Subcutaneous adipose tissue (tissue), 4 donors: ENCODE measurements around the gene C11orf97. TPM values are rescaled to one million over a fixed set of nuclear protein-coding genes. Genes with fewer than 3 reads are reported as not detected.

ENCODE experiments used
- CTCF ChIP-seq: fragments of 450-650 bp; IDR thresholded peaks from one replicate; pipeline ENCODE4 v1.5.1; 2016; ENCODE audit warnings: low read depth, mild to moderate bottlenecking, control low read depth, antibody characterized with exemption, moderate library complexity
- total RNA-seq, 4 donors: library from RNA; depleted of rRNA; stranded (reverse); fragments of >200 nt; gene quantifications; one replicate each; pipeline ENCODE4 v1.1.0, GENCODE V29; 2016

Gene C11orf97
- total RNA-seq, 4 donors from 2014 or later, result not detected

GRCh38 chr11:94493281-94494125, 18.8 kb upstream of the C11orf97 start, which contains the start of the genes ANKRD49 and MRE11:
Gene ANKRD49 (plus strand): TSS chr11:94493984. CDS start chr11:94496694, 2,710 bp downstream.
Gene MRE11 (minus strand): TSS chr11:94493844. CDS start chr11:94492801, 1,043 bp downstream.
- no peak for TF ChIP-seq CTCF

DNA sequence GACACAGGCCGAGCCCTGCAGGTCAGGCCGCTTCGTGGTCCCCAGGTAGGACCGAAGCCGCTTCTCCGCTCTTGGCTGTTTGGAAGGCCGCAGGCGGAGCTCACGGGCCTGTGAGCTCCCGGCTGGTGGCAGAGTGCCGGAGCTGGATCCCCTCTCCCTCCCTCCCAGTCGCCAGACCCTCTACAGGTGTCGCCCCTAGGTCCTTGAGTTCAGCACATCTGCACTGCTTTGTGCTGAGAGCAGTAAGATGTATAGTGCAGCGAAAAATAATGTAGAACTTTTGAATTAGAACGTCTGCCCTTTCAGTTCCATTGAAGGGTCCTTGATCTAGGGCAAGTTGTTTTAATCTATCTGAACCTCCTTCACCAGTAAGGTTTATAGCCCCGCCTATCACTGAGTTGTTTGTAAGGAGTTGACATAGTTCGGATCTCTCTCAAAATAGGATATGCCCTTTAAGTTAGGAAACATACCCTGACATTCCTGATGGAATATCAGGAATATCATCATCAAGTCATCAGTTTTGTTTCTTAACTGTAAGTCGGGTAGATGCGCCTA, 18.1 kb upstream of the C11orf97 start:
- no peak for TF ChIP-seq CTCF

- TF ChIP-seq CTCF, result no peak
These were observed 12.1 kb upstream of the C11orf97 start for GRCh38 chr11:94500181-94500580.

GRCh38 chr11:94501522-94501921, 10.7 kb upstream of the C11orf97 start:
- no peak for TF ChIP-seq CTCF

DNA sequence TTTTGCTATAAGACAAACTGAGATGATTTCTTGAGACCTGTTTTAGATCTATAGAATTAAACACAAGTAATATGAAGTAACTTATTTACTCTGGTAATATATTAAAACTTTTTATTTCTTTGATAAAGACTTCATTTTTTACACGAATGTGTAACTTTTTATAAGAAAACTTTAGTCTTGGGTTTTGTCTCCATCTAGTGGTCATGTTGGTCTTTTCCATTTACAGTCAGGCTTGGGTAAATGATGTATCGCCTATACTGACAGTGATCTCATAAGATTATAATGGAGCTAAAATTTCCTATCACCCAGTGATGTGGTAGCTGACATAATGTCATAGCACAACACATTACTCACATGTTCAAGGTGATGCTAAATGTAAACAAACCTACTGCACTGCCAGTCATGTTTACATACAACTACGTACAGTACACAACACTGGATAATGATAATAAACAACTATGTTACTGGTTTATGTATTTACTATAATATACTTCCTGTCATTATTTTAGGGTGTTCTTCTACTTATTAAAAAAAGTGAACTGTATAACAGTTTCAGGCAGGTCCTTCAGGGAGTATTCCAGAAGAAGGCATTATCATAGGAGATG, 7.5 kb upstream of the C11orf97 start:
- no peak for TF ChIP-seq CTCF

GRCh38 chr11:94507485-94507884, 4.8 kb upstream of the C11orf97 start:
- TF ChIP-seq CTCF, result no peak

DNA sequence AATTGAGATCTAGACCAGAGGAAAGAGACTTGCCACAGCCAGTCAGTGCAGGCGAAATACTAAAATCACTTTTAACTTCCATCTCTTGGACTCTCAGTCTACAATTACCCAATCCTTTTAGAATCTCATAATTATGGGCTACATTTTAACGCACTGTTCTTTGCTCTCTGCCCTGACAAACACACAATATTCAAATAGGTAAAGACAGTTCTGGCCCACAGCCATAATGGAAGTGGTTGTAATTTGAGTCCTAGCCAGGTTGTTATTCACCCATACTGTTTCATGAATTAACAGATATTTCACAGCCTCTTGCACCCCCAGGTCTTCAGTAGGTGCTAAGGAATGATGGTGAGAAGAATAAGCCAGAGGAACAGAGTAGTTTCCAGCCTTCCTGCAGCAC, 830 bp downstream of the C11orf97 start:
- TF ChIP-seq CTCF, result no peak
